GM06990 (cell line): Measurements from ENCODE around the gene OR6K2.
A peak's percentile ranks its signal among the peaks of the same experiment; 100 is the strongest.

Source experiments
- DNase-seq: peaks from one replicate; pipeline ENCODE4 v3.0.0-alpha.2; 2011; ENCODE audit not compliant: insufficient read length; ENCODE audit errors: extremely low read depth
- H3K27me3 ChIP-seq: replicated peaks from 2 replicates; pipeline ENCODE4 v1.6.0; 2011; ENCODE audit warnings: low read length; ENCODE audit not compliant: control insufficient read depth, insufficient read depth
- H3K36me3 ChIP-seq: 2 replicates; pipeline ENCODE4 v1.5.1; 2011; ENCODE audit warnings: low read length; ENCODE audit not compliant: control insufficient read depth, insufficient read depth
- H3K4me3 ChIP-seq: replicated peaks from 2 replicates; pipeline ENCODE4 v1.5.1; 2011; ENCODE audit warnings: low read depth, mild to moderate bottlenecking, control low read depth, low read length
- CTCF ChIP-seq: IDR thresholded peaks from 2 replicates; pipeline ENCODE4 v1.5.1; 2011; ENCODE audit warnings: low read length, control low read depth, mild to moderate bottlenecking, inconsistent platforms; ENCODE audit not compliant: insufficient read depth, poor library complexity, severe bottlenecking

Gene OR6K2

GRCh38 chr1:158728510-158729225 lies 28.2 kb upstream of the OR6K2 start:
- H3K27me3 ChIP-seq = no peaks in the 10 kb centered on the region

GRCh38 chr1:158724442-158724841 lies 24.0 kb upstream of the OR6K2 start:
- DNase-seq = no peak
- no peak for TF ChIP-seq CTCF
- no peaks in the 10 kb centered on the region for H3K27me3 ChIP-seq
- no peaks in the 10 kb centered on the region for H3K36me3 ChIP-seq
- H3K4me3 ChIP-seq = no peak overlapping the region

More at GRCh38 chr1:158728510-158729225, 28.2 kb upstream of the OR6K2 start:
- Histone ChIP-seq H3K36me3 (no peaks in the 10 kb centered on the region), H3K4me3 (no peak overlapping the region)
- DNase-seq = no peak
- no peak for TF ChIP-seq CTCF

DNA sequence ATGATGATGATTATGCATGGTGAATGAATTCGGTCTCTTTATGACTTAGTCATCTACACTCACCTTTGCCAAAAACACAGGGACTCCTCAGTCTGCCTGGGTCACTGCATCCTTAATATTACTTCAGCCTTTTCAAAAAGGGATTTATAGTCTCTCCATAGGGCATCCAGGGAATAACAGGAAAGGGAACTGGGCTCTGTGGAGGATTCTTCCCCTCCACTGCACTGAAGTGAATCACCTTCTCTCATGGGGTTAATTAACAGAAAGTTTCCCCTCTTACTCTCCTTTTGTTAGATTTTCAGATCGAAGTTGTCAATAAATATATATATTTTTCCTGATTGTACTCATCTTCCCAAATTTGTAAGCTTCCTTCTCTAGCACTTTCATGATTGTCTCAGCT lies 20.2 kb upstream of the OR6K2 start, which contains the start of gene OR6K3:
OR6K3 (minus strand) TSS at position 101 of the 400 bp plus-strand sequence. CDS start 2,605 bp downstream, outside the sequence.
- TF ChIP-seq CTCF = no peak
- no peaks in the 10 kb centered on the region for H3K27me3 ChIP-seq
- no peak for DNase-seq
- H3K4me3 ChIP-seq = no peak within 1 kb of the TSS
- H3K36me3 ChIP-seq = no peaks in the 10 kb centered on the region

GRCh38 chr1:158719664-158720063 lies 19.2 kb upstream of the OR6K2 start:
- H3K36me3 ChIP-seq = no peaks in the 10 kb centered on the region
- no peak for TF ChIP-seq CTCF
- no peaks in the 10 kb centered on the region for H3K27me3 ChIP-seq
- no peak for DNase-seq
- no peak overlapping the region for H3K4me3 ChIP-seq

DNA sequence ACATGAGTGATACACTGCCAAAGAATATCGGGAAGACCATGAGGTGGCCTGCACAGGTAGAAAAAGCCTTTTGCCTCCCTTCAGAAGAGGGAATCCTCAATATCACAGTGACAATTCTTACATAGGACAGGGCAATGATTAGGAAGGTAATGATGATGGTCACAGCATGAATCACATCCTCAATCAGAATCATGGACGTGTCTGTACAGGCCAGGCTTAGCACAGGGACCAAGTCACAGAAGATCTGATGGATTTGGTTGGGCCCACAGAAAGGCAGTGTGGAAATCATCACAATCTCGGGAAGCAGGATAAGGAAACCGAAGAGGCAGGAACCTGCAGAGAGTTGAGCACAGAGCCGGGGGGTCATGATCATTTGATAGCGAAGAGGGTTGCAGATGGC lies 16.9 kb upstream of the OR6K2 start:
- Histone ChIP-seq H3K4me3 (no peak overlapping the region), H3K36me3 (no peaks in the 10 kb centered on the region), H3K27me3 (no peaks in the 10 kb centered on the region)
- DNase-seq = no peak
- no peak for TF ChIP-seq CTCF

DNA sequence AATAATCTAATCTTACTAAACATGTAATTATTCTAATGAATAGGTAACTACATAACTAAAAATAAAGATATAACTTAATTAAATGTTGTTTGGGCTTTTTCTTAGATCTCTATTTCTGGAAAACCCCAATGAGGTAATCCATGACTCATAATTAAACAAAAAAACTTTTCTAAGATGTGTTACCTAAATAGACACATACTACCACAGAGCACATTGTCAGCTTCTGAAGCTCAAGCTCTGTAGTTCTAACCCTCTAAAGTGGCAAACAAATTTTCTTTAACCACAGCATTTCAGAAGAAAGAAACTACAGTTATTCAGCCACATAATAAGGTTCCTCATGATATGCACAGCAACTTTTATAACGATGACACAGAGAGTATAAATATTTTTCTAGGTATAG lies 15.9 kb upstream of the OR6K2 start:
- no peak overlapping the region for H3K4me3 ChIP-seq
- no peaks in the 10 kb centered on the region for H3K27me3 ChIP-seq
- TF ChIP-seq CTCF = no peak
- peak; percentile 13 for DNase-seq
- H3K36me3 ChIP-seq = no peaks in the 10 kb centered on the region
